ENCODE measurements around the gene HSD17B8. TPM values are rescaled to one million over a fixed set of nuclear protein-coding genes. Genes with fewer than 3 reads are reported as not detected.

Gene HSD17B8
- total and polyA plus RNA-seq, 10 of the 15 experiments (the other 5 are each of a cell fraction or from before 2014, with no cell fraction given), result 3.1 to 54.3 (median 26.5) TPM

DNA sequence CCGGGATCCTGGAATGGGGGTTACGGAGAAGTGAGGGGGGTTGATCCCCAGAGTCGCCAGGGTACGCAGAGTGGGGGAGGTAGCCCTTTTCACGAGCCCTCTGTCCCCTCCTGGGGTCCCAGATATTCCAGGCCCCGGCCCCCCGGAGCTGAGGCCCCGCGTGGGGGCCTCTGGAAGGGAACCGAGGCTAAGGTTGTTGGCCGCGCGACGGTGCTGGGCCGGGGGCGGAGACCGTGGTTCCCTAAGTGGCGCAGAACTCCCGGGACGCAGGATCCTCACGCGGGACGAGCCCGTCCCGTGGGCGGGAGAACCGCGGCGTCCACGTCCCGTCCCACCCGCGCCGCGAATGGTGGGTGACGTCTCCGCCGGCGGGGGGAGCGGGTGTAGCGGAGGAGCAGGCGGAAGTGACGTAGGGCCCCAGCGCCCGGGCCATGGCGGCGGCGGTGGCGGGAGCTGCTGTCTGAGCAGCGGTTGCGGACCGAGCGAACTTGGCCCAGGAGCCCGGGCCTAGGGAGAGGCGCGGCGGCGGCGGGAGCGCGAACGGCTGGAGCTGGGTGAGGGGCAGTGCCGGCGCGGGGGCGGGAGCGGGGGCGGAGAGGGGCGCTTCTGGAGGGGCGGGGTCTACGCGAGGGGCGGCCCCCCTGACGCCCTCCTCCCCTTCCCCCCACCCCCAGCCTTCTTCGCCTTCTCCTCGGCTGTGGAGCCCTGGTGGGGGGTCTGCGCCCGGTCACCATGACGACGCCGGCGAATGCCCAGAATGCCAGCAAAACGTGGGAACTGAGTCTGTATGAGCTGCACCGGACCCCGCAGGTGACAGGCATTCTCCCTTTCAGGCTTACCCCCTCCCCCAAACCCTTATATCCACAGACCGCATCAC is 3.9 kb downstream of the HSD17B8 start, which contains the start of gene RING1:
RING1 (plus strand) TSS at position 410 of the 877 bp plus-strand sequence; CDS start at position 733, 323 bp downstream.
- intact Hi-C loops (cut with micrococcal nuclease; ENCODE audit: unreplicated experiment), result loop anchor here (10.0 kb wide), 1 partner anchor 366 kb away; no protein-coding TSS in a partner anchor
- peak; percentile 22; the same call in 1 of the 2 replicates for TF ChIP-seq MXI1 (IDR thresholded peaks at IDR 0.05; ENCODE audit: low read depth, low read length)
- TF ChIP-seq, protein P1, sequence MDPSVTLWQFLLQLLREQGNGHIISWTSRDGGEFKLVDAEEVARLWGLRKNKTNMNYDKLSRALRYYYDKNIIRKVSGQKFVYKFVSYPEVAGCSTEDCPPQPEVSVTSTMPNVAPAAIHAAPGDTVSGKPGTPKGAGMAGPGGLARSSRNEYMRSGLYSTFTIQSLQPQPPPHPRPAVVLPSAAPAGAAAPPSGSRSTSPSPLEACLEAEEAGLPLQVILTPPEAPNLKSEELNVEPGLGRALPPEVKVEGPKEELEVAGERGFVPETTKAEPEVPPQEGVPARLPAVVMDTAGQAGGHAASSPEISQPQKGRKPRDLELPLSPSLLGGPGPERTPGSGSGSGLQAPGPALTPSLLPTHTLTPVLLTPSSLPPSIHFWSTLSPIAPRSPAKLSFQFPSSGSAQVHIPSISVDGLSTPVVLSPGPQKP (IDR thresholded peaks at IDR 0.05; ENCODE audit: low read depth, low read length), result peak; percentile 69
- TF ChIP-seq, protein P2, sequence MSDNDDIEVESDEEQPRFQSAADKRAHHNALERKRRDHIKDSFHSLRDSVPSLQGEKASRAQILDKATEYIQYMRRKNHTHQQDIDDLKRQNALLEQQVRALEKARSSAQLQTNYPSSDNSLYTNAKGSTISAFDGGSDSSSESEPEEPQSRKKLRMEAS (IDR thresholded peaks at IDR 0.05; ENCODE audit: low read depth, low read length), result no peak
- TF ChIP-seq CHD4 (IDR thresholded peaks at IDR 0.05), result peak; percentile 95; the same call in 1 of the 2 replicates
- no peak for TF ChIP-seq KAT2A (conservative IDR thresholded peaks at IDR 0.05; ENCODE audit: control insufficient read depth, low read depth, low read length)
- 0 out of 2 replicates have a peak, but pooled peaks have one; percentile 55 for TF ChIP-seq PAX5 (IDR thresholded peaks at IDR 0.05; ENCODE audit: borderline replicate concordance, low read depth, low read length)
- peak; percentile 40 for TF ChIP-seq KLF5 (IDR thresholded peaks at IDR 0.05; ENCODE audit: partially characterized antibody)
- peak; percentile 96 for TF ChIP-seq YY1 (IDR thresholded peaks at IDR 0.05; ENCODE audit: low read depth, low read length)
- TF ChIP-seq POLR2A (IDR thresholded peaks at IDR 0.05; ENCODE audit: low read depth, low read length), result peak; percentile 98
- no peak for TF ChIP-seq STAT3 (IDR thresholded peaks at IDR 0.05; ENCODE audit: low read depth, low read length)
- TF ChIP-seq, protein P3, sequence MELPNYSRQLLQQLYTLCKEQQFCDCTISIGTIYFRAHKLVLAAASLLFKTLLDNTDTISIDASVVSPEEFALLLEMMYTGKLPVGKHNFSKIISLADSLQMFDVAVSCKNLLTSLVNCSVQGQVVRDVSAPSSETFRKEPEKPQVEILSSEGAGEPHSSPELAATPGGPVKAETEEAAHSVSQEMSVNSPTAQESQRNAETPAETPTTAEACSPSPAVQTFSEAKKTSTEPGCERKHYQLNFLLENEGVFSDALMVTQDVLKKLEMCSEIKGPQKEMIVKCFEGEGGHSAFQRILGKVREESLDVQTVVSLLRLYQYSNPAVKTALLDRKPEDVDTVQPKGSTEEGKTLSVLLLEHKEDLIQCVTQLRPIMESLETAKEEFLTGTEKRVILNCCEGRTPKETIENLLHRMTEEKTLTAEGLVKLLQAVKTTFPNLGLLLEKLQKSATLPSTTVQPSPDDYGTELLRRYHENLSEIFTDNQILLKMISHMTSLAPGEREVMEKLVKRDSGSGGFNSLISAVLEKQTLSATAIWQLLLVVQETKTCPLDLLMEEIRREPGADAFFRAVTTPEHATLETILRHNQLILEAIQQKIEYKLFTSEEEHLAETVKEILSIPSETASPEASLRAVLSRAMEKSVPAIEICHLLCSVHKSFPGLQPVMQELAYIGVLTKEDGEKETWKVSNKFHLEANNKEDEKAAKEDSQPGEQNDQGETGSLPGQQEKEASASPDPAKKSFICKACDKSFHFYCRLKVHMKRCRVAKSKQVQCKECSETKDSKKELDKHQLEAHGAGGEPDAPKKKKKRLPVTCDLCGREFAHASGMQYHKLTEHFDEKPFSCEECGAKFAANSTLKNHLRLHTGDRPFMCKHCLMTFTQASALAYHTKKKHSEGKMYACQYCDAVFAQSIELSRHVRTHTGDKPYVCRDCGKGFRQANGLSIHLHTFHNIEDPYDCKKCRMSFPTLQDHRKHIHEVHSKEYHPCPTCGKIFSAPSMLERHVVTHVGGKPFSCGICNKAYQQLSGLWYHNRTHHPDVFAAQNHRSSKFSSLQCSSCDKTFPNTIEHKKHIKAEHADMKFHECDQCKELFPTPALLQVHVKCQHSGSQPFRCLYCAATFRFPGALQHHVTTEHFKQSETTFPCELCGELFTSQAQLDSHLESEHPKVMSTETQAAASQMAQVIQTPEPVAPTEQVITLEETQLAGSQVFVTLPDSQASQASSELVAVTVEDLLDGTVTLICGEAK (IDR thresholded peaks at IDR 0.05; ENCODE audit: borderline replicate concordance), result peak; percentile 56; the same call in 1 of the 2 replicates
- TF ChIP-seq SMAD1 (IDR thresholded peaks at IDR 0.05; ENCODE audit: low read depth, partially characterized antibody), result peak; percentile 31
- 0 out of 4 replicates have a peak, but pooled peaks of 1 of the 2 experiments have one; percentile 17 for TF ChIP-seq SRF (IDR thresholded peaks at IDR 0.05; ENCODE audit: low read depth in 2 of 2, low read length in 2 of 2)
- TF ChIP-seq ZSCAN29 (IDR thresholded peaks at IDR 0.05), result no peak
- TF ChIP-seq EED (IDR thresholded peaks at IDR 0.05; ENCODE audit: low read depth), result peak; percentile 18; the same call in 1 of the 2 replicates
- peak; percentile 89 for TF ChIP-seq POLR2AphosphoS5 (IDR thresholded peaks at IDR 0.05; ENCODE audit: low read length)
- 0 out of 4 replicates have a peak, but pooled peaks of 1 of the 2 experiments have one; percentile 37 for TF ChIP-seq CEBPB (IDR thresholded peaks at IDR 0.05; ENCODE audit: borderline replicate concordance in 1 of 2, low read depth in 2 of 2, low read length in 2 of 2)

More for the DNA sequence above, 3.9 kb downstream of the HSD17B8 start, which contains the start of gene RING1:
- ChIA-PET SMC1A (ENCODE audit: uncharacterized antibody, unreplicated experiment) (interaction anchor here (0.8 to 2.2 kb wide), 9 partner anchors 8 to 83 kb away, joined by 3 to 7 read pairs (median 5); partner anchors contain the start of genes RPS18, RXRB, SLC39A7 and VPS52), POLR2A (interaction anchor here (0.6 to 2.3 kb wide), 18 partner anchors 9 to 368 kb away, joined by 3 to 12 read pairs (median 4); partner anchors contain the start of genes HLA-DPB1, RGL2, RPS18 and VPS52), RAD21 (ENCODE audit: unreplicated experiment) (interaction anchor here (0.7 to 2.0 kb wide), 8 partner anchors 9 to 758 kb away, joined by 3 to 15 read pairs (median 3); partner anchors contain the start of genes RPS18 and VPS52), CTCF (interaction anchor here (0.6 to 2.9 kb wide), 9 partner anchors 9 to 126 kb away, joined by 4 to 23 read pairs (median 5); partner anchors contain the start of genes RPS18, VPS52 and ZBTB22)
- peak; percentile 63 for ATAC-seq
- in situ Hi-C loops (cut with MboI), result no loop called here
- Histone ChIP-seq H3K4me2 (ENCODE audit: control insufficient read depth, insufficient read depth) (peak within 1 kb of the TSS; percentile 98), H3K79me2 (ENCODE audit: control insufficient read depth, insufficient read depth, low read length) (peaks cover 3% of the 10 kb centered on the region), H3K36me3 (ENCODE audit: control insufficient read depth in 2 of 2, insufficient read depth in 2 of 2, low read length in 1 of 2) (peaks cover 2 to 8% of the 10 kb centered on the region in 2 experiments), H3K4me1 (ENCODE audit: control insufficient read depth, insufficient read depth, low read length) (peaks cover 25% of the 10 kb centered on the region), H3K9me3 (replicated peaks; ENCODE audit: control insufficient read depth, insufficient read depth, low read length) (no peaks in the 10 kb centered on the region), H2AFZ (ENCODE audit: control insufficient read depth, low read depth, low read length) (peak within 1 kb of the TSS; percentile 90), H3K4me3 (peak within 1 kb of the TSS; percentile 94), H3K9ac (ENCODE audit: control insufficient read depth, insufficient read depth, low read length) (peak within 1 kb of the TSS; percentile 98), H3K27me3 (replicated peaks in 1 of 2; ENCODE audit: control insufficient read depth in 2 of 2, insufficient read depth in 2 of 2, low read length in 1 of 2) (peaks cover 2 to 3% of the 10 kb centered on the region in 2 experiments; a peak in 2 of 4 replicates), H3K27ac (ENCODE audit: control insufficient read depth, insufficient read depth) (peak within 1 kb of the TSS; percentile 96), H4K20me1 (ENCODE audit: control insufficient read depth, insufficient read depth) (no peaks in the 10 kb centered on the region; the same call in 1 of the 2 replicates)
- BruUV-seq (replicated peaks), result TSS peak; percentile 99
- no peak for DNase-seq (ENCODE audit: low read depth, low spot score)
- FAIRE-seq, result no peak
- 3% methylated on average over 44 of the region's 86 CpGs for WGBS (ENCODE audit: insufficient coverage, insufficient replicate concordance, low lambda C conversion rate, missing lambda C conversion rate)
